NCI-H2107 (cell line): ENCODE results near the gene GNB3.
"Not testable (repeated sequence)": the region's sequence is repeated elsewhere in the genome, so short reads cannot be mapped to it uniquely, and the experiment has no call there.

ENCODE experiments used
- DNase-seq: peaks from one replicate; lab custom pipeline; 2025; lab: John Stamatoyannopoulos, UW

The GNB3 gene

DNA sequence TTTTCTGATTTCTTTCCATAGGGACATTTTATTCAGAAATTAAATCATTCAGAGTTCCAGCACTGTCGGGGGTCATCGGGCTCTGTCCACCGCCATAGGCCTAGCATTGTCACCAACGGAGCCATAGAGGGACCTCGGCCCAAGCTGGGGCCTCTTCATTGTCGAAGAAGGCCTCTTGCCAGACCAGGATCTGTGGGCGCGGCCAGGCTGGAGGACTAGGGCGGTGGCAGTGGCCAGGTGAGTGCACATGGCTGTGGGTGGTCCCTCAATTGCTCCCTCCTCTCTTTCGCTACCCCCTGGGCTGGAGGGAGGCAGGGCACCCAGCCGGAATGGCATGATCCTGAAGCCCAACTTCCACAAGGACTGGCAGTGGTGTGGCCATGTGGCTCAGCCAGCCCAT, 43.0 kb downstream of the GNB3 start:
- no peak for DNase-seq

DNA sequence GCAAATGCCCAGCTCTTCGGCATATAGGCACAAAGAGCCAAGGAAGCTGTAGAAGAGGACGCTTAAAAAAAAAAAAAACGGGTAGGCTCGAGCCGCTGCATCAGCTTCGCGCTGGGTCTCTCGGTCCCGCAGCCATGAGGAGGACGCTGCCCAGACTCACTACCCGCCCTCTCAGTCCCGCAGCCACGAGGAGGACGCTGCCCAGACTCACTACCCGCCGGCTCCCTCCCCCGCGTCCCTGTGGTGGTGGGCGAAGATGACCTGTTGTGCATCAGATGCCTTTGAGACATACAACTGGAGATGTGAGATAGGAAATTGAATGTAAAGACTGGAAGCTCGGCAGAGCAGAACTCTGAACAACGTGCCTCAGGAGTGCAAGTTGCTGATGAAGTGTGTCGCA, 43.8 kb downstream of the GNB3 start:
- no peak for DNase-seq

DNA sequence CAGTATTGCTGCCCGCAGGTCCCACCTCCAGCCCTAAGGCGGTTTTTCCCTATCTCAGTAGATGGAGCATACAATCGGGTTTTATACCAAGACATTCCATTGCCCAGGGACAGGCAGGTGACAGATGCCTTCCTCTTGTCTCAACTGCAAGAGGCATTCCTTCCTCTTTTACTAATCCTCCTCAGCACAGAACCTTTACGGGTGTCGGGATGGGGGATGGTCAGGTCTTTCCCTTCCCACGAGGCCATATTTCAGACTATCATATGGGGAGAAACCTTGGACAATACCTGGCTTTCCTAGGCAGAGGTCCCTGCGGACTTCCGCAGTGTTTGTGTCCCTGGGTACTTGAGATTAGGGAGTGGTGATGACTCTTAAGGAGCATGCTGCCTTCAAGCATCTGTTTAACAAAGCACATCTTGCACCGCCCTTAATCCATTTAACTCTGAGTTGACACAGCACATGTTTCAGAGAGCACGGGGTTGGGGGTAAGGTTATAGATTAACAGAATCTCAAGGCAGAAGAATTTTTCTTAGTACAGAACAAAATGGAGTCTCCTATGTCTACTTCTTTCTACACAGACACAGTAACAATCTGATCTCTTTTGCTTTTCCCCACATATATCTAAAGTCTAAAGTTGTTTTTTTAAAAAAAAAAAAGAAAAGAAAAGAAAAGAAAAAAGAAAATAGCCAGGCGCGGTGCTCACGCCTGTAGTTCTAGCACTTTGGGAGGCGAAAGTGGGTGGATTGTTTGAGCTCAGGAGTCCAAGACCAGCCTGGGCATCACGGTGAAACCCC, 45.7 kb downstream of the GNB3 start:
- DNase-seq: not testable (repeated sequence)

DNA sequence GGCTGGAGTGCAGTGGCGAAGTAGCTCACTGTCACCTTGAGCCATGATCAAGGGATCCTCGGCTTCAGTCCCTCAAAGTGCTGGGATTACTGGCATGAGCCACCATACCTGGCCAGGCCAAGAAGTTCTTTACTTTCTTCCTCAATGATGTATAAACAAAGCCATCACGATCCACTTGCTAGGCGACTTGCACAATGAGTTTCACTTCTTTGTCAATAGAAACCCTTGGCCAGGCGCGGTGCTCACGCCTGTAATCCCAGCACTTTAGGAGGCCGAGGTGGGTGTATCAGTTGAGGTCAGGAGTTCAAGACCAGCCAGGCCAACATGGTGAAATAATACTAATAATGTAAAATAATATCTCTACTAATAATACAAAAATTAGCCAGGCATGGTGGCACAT, 46.7 kb downstream of the GNB3 start:
- no peak for DNase-seq

DNA sequence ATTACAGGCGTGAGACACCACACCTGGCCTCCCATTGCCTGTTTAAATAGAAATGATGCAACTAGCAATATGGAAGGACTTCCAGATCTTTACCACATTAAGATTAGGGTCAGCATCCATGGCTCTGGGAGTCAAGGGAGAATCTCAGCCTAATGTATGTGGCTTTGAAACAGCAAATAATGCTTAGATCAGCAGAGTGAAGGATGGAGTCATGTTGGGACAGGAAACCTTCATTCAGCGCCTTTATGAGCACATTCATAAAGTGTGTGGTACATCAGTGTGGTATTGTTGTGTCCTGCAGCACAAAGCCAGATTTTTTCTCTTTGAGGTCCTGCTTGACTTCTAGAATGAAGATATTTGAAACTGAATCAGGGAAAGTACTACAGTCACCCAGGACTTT, 47.6 kb downstream of the GNB3 start:
- DNase-seq: no peak

DNA sequence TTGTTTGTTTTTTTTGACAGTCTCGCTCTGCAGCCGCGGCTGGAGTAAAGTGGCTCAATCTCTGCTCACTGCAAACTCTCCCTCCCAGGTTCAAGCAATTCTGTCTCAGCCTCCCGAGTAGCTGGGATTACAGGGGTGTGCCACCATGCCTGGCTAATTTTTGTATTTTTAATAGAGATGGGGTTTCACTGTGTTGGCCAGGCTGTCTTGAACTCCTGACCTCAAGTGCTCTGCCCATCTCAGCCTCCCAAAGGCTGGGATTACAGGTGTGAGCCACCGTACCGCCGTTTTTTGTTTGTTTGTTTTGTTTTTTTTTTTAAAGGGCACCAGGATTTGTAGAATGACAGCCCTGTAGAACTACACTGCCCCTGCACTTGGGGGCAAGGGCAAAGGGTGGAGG, 48.1 kb downstream of the GNB3 start:
- not testable (repeated sequence) for DNase-seq

DNA sequence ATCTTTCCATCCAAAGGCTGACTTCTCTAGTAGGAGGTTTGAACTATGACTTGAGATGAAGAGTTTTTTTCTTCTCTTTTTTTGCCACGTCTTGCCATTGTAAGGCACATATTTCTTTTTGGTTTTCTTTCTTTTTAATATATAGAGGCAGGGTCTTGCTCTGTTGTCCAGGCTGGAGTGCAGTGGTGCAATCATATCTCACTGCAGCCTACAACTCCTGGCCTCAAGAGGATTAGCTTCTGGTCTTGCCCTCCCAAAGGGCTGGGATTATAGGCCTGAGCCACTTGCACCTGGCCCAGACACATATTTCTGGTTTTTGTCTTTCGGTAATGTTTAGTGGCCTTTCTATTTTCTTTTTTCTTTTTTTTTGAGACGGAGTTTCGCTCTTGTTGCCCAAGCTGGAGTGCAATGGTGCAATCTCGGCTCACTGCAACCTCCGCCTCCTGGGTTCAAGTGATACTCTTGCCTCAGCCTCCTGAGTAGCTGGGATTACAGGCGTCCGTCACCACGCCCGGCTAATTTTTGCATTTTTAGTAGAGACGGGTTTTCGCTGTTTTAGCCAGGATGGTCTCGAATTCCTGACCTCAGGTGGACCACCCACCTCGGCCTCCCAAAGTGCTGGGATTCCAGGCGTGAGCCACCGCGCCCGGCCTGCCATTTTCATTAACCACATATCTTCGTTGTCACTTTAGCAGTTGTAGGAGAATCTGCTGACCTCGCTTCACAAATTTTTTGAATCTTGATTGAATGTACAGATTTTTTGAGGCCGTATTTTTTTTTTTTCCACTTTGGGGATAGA, 49.2 kb downstream of the GNB3 start:
- DNase-seq: not testable (repeated sequence)

DNA sequence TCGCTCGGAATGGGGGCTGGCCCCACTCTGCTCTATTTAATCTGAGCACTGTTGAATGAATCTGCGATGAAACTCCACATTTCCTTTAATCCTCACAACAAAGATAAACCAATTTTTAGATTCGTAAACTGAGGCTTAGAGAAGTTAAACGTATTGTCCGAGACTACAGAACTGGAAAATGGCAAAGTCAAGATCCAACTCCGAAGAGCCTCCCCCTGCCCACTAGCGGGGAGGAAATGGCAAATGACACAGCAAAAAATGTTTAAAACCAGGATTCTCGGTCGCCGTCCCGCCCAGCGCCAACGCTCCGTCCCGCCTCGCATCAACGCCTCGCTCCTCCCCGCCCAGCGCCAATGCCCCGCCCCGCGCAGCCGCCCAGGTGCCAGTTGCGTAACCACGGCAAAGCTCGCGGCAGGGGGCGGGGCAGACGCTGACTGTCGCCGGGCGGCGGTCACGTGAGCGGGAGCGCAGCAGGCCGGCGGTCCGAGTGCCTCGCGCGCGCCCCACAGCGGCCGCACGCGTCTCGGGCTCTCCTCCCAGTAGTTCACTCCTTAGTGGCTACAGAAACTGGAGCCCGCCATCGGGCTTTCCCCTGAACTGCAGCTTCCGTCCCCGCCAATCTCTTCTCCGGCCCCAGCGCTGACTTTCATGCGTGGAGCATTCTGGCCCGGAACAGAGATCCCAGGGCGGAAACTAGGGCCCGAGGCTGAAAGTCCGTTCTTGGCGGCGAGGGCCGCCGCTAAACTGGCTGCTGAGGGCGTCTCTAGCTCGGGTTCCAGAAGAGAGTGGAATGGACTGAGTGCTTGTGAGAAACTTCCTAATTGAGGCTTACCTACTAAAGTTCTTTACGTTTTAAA, 50.3 kb downstream of the GNB3 start:
- DNase-seq: peak; percentile 99

DNA sequence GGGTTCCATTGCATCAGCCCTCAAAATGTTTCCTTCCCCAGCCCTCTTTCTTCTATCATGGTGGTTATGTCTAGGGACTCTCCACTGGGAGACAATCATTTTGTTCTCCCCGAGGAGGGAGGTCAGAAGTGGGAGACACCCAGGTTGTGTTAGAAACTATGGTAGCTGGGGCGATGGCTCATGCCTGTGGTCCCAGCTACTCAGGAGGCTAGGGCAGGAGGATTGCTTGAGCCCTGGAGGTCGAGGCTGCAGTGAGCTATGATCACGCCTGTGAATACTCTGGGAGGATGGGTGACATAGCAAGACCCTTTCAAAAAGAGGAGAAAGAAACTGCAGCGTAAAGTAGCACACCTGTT, 50.9 kb downstream of the GNB3 start:
- DNase-seq: no peak

DNA sequence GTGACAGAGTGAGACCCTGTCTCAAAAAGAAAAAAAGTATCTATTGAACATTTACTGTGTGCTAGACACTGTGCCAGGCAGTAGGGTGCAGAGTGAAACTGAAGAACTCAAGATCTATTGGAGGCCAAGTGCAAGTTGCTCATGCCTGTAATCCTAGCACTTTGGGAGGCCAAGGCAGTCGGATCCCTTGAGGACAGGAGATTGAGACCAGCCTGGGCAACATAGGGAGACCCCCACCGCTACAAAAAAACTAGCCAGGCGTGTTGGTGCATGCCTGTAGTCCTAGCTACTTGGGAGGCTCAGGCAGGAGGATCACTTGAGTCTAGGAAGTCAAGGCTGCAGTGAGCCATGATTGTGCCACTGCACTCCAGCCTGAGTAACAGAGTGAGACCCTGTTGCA, 52.0 kb downstream of the GNB3 start:
- not testable (repeated sequence) for DNase-seq

DNA sequence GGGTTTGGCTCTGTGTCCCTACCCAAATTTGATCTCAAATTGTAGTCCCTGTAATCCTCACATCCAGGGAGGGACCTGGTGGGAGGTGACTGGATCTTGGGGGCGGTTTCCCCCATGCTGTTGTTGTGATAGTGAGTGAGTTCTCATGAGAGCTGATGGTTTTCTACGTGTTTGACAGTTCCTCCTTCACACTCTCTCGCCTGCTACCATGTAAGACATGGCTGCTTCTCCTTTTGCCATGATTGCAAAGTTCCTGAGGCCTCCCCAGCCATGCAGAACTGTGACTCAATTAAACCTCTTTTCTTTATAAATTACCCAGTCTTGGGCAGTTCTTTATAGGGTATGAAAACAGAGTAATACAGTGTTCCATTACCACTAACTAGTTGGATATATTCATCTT, 53.6 kb downstream of the GNB3 start:
- DNase-seq: no peak
